AG04449 (cell line): ENCODE measurements around the gene PTPRT.

Source experiments
- CTCF ChIA-PET: fragments of 350-600 bp; formaldehyde crosslinking; extraction: SDS; loops from one replicate; lab custom pipeline; 2021; ENCODE audit warnings: antibody characterized with exemption; lab: Yijun Ruan, JAX
- POLR2A ChIA-PET: fragments of 400-600, 350-600 bp; formaldehyde crosslinking; extraction: SDS; loops from one replicate; lab custom pipeline; 2020; ENCODE audit warnings: antibody characterized with exemption, inconsistent platforms; lab: Yijun Ruan, JAX
- DNase-seq: peaks from one replicate; pipeline ENCODE4 v3.0.0-alpha.2; 2010; ENCODE audit warnings: low read depth, low spot score
- H3K4me3 ChIP-seq: 2 replicates; pipeline ENCODE4 v1.5.1; 2011; ENCODE audit warnings: low read depth, mild to moderate bottlenecking, control low read depth, low read length
- CTCF ChIP-seq: IDR thresholded peaks from one replicate; pipeline ENCODE4 v1.5.1; 2011; ENCODE audit warnings: mild to moderate bottlenecking, moderate library complexity, low read length, control low read depth, inconsistent platforms; ENCODE audit not compliant: insufficient read depth; ENCODE audit errors: missing control alignments

Gene PTPRT

GRCh38 chr20:42138729-42139128, 1051.0 kb downstream of the PTPRT start:
- no peak for TF ChIP-seq CTCF
- POLR2A ChIA-PET = no interaction called here
- CTCF ChIA-PET = no interaction called here
- H3K4me3 ChIP-seq = no peak overlapping the region
- no peak for DNase-seq

- H3K4me3 ChIP-seq = no peak overlapping the region
- ChIA-PET POLR2A (no interaction called here), CTCF (no interaction called here)
- TF ChIP-seq CTCF = no peak
- no peak for DNase-seq
These were observed 1055.2 kb downstream of the PTPRT start for GRCh38 chr20:42134265-42135098.

- no peak for TF ChIP-seq CTCF
- no peak for DNase-seq
- no peak overlapping the region for H3K4me3 ChIP-seq
- POLR2A ChIA-PET = no interaction called here
- CTCF ChIA-PET = no interaction called here
These were observed 1058.7 kb downstream of the PTPRT start for GRCh38 chr20:42130810-42131596.

GRCh38 chr20:42125426-42125825, 1064.3 kb downstream of the PTPRT start:
- POLR2A ChIA-PET = no interaction called here
- no peak for DNase-seq
- CTCF ChIA-PET = no interaction called here
- TF ChIP-seq CTCF = no peak
- no peak overlapping the region for H3K4me3 ChIP-seq

GRCh38 chr20:42123981-42124473, 1065.7 kb downstream of the PTPRT start:
- ChIA-PET CTCF (no interaction called here), POLR2A (no interaction called here)
- no peak for DNase-seq
- no peak overlapping the region for H3K4me3 ChIP-seq
- no peak for TF ChIP-seq CTCF
